Measurements from ENCODE around the gene CYP24A1.

The CYP24A1 gene

GRCh38 chr20:54148947-54149764 is 24.6 kb downstream of the CYP24A1 start:
- TF ChIP-seq TAF1 (IDR thresholded peaks at IDR 0.05; ENCODE audit: borderline replicate concordance, insufficient read depth, low read length), result no peak
- TF ChIP-seq SIN3A (IDR thresholded peaks at IDR 0.05; ENCODE audit: borderline replicate concordance, insufficient read depth, low read length), result no peak
- TF ChIP-seq, protein P1, sequence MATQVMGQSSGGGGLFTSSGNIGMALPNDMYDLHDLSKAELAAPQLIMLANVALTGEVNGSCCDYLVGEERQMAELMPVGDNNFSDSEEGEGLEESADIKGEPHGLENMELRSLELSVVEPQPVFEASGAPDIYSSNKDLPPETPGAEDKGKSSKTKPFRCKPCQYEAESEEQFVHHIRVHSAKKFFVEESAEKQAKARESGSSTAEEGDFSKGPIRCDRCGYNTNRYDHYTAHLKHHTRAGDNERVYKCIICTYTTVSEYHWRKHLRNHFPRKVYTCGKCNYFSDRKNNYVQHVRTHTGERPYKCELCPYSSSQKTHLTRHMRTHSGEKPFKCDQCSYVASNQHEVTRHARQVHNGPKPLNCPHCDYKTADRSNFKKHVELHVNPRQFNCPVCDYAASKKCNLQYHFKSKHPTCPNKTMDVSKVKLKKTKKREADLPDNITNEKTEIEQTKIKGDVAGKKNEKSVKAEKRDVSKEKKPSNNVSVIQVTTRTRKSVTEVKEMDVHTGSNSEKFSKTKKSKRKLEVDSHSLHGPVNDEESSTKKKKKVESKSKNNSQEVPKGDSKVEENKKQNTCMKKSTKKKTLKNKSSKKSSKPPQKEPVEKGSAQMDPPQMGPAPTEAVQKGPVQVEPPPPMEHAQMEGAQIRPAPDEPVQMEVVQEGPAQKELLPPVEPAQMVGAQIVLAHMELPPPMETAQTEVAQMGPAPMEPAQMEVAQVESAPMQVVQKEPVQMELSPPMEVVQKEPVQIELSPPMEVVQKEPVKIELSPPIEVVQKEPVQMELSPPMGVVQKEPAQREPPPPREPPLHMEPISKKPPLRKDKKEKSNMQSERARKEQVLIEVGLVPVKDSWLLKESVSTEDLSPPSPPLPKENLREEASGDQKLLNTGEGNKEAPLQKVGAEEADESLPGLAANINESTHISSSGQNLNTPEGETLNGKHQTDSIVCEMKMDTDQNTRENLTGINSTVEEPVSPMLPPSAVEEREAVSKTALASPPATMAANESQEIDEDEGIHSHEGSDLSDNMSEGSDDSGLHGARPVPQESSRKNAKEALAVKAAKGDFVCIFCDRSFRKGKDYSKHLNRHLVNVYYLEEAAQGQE (IDR thresholded peaks at IDR 0.05; ENCODE audit: insufficient read depth in 1 of 2, low read depth in 2 of 2, low read length in 2 of 2), result no peak
- TF ChIP-seq POLR2AphosphoS5 (IDR thresholded peaks at IDR 0.05; ENCODE audit: low read depth, low read length), result no peak
- no peak for TF ChIP-seq FOXP2 (optimal IDR thresholded peaks at IDR 0.05; ENCODE audit: borderline replicate concordance, extremely low read depth, extremely low read length, insufficient read depth)

DNA sequence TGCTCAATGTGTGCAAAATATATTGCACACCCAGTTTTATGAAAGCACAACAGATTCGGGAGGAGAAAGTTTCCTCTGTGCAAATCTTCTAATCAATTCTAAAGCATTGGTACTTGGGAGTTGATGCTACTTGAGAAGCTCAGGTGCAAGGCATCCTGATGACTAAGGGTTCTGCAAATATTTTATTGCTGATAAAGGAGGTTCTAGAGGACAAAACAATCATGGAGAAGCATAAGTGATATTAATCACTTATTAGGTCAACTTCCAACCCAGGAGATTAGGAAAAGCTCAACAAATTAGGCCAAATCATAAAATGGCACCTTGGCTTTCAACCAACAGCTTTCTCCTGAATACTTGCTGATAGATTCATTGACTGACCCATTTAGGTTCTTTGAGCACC is 27.1 kb downstream of the CYP24A1 start:
- TF ChIP-seq, protein P1 (IDR thresholded peaks at IDR 0.05; ENCODE audit: insufficient read depth in 1 of 2, low read depth in 2 of 2, low read length in 2 of 2), result no peak
- TF ChIP-seq SIN3A (IDR thresholded peaks at IDR 0.05; ENCODE audit: borderline replicate concordance, insufficient read depth, low read length) (no peak), FOXP2 (optimal IDR thresholded peaks at IDR 0.05; ENCODE audit: borderline replicate concordance, extremely low read depth, extremely low read length, insufficient read depth) (no peak)

- TF ChIP-seq SIN3A (IDR thresholded peaks at IDR 0.05; ENCODE audit: borderline replicate concordance, insufficient read depth, low read length) (no peak), TAF1 (IDR thresholded peaks at IDR 0.05; ENCODE audit: borderline replicate concordance, insufficient read depth, low read length) (no peak), POLR2AphosphoS5 (IDR thresholded peaks at IDR 0.05; ENCODE audit: low read depth, low read length) (no peak), FOXP2 (optimal IDR thresholded peaks at IDR 0.05; ENCODE audit: borderline replicate concordance, extremely low read depth, extremely low read length, insufficient read depth) (no peak)
Observed at GRCh38 chr20:54144847-54145414, 28.9 kb downstream of the CYP24A1 start.

DNA sequence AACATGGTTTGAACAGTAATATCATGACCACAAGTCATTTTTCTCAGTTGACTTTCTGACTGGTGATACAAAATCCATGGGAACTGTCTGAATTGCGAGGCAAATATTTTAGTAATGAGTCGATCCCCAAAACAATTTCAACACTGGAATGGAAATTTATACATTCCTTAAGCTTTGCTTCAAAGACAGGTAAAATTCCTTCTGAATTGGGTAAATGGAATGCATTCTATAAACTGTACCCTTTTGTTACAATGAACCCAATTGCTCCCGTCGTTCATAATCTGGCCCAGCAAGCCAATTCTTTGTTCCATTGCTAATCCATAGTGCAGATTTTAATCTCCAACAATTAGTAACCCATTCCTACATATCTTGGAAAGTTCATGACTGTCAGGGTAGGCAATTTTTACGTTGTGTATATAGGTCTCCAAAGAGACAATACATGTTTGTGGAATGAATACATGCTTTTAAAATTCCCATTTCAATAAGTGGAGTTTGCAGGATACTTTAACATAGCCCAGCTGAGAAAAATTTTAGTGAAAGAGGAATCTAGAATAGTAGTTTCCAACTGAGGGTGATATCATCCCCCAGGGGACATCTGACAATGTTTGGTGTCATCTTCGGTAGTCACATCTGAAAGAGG is 32.7 kb downstream of the CYP24A1 start:
- TF ChIP-seq TAF1 (IDR thresholded peaks at IDR 0.05; ENCODE audit: borderline replicate concordance, insufficient read depth, low read length), result no peak
- TF ChIP-seq FOXP2 (optimal IDR thresholded peaks at IDR 0.05; ENCODE audit: borderline replicate concordance, extremely low read depth, extremely low read length, insufficient read depth), result no peak
- TF ChIP-seq, protein P1 (IDR thresholded peaks at IDR 0.05; ENCODE audit: insufficient read depth in 1 of 2, low read depth in 2 of 2, low read length in 2 of 2), result no peak
- TF ChIP-seq POLR2AphosphoS5 (IDR thresholded peaks at IDR 0.05; ENCODE audit: low read depth, low read length), result no peak
- TF ChIP-seq SIN3A (IDR thresholded peaks at IDR 0.05; ENCODE audit: borderline replicate concordance, insufficient read depth, low read length), result no peak

DNA sequence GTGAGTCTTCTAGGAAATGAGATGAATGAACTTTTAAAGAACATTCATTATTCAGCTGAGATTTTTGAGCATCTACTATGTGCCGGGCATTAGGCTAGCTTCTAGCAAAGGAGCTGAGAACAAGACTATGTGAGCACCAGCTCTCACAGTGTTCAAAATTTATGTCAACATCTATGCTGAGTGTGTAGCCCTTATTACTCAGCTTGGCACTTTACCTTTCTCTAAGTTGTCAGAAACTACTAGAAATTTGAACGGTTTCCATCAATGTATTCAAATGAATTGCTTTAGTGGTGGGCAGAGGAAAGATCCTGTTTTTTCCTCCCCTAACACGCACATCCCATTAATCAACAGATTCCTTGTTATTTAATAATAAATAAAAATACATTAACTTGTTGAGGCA is 33.3 kb downstream of the CYP24A1 start:
- no peak for TF ChIP-seq SIN3A (IDR thresholded peaks at IDR 0.05; ENCODE audit: borderline replicate concordance, insufficient read depth, low read length)
- TF ChIP-seq, protein P1 (IDR thresholded peaks at IDR 0.05; ENCODE audit: insufficient read depth in 1 of 2, low read depth in 2 of 2, low read length in 2 of 2), result no peak

Data from PFSK-1 (cell line).